GM06990 (cell line): ENCODE measurements around the gene ZNF655.
"Not testable (repeated sequence)": the region's sequence is repeated elsewhere in the genome, so short reads cannot be mapped to it uniquely, and the experiment has no call there.

Experiments used
- DNase-seq: peaks from one replicate; pipeline ENCODE4 v3.0.0-alpha.2; 2011; ENCODE audit not compliant: insufficient read length; ENCODE audit errors: extremely low read depth
- H3K27me3 ChIP-seq: replicated peaks from 2 replicates; pipeline ENCODE4 v1.6.0; 2011; ENCODE audit warnings: low read length; ENCODE audit not compliant: control insufficient read depth, insufficient read depth
- H3K36me3 ChIP-seq: 2 replicates; pipeline ENCODE4 v1.5.1; 2011; ENCODE audit warnings: low read length; ENCODE audit not compliant: control insufficient read depth, insufficient read depth
- H3K4me3 ChIP-seq: replicated peaks from 2 replicates; pipeline ENCODE4 v1.5.1; 2011; ENCODE audit warnings: low read depth, mild to moderate bottlenecking, control low read depth, low read length
- TF ChIP-seq, protein P1 (sequence below): IDR thresholded peaks from 2 replicates; pipeline ENCODE4 v1.5.1; 2011; ENCODE audit warnings: low read length, control low read depth, mild to moderate bottlenecking, inconsistent platforms; ENCODE audit not compliant: insufficient read depth, poor library complexity, severe bottlenecking

The ZNF655 gene

GRCh38 chr7:99576251-99576650 is 17.8 kb downstream of the ZNF655 start:
- DNase-seq: no peak
- TF ChIP-seq, protein P1, sequence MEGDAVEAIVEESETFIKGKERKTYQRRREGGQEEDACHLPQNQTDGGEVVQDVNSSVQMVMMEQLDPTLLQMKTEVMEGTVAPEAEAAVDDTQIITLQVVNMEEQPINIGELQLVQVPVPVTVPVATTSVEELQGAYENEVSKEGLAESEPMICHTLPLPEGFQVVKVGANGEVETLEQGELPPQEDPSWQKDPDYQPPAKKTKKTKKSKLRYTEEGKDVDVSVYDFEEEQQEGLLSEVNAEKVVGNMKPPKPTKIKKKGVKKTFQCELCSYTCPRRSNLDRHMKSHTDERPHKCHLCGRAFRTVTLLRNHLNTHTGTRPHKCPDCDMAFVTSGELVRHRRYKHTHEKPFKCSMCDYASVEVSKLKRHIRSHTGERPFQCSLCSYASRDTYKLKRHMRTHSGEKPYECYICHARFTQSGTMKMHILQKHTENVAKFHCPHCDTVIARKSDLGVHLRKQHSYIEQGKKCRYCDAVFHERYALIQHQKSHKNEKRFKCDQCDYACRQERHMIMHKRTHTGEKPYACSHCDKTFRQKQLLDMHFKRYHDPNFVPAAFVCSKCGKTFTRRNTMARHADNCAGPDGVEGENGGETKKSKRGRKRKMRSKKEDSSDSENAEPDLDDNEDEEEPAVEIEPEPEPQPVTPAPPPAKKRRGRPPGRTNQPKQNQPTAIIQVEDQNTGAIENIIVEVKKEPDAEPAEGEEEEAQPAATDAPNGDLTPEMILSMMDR: no peak
- Histone ChIP-seq H3K36me3 (peaks cover 5% of the 10 kb centered on the region), H3K27me3 (no peaks in the 10 kb centered on the region), H3K4me3 (no peak overlapping the region)

- no peak for DNase-seq
- TF ChIP-seq, protein P1: no peak
- no peaks in the 10 kb centered on the region for H3K36me3 ChIP-seq
- H3K27me3 ChIP-seq: no peaks in the 10 kb centered on the region
- no peak overlapping the region for H3K4me3 ChIP-seq
These were observed 21.0 kb downstream of the ZNF655 start for GRCh38 chr7:99579281-99579955.

GRCh38 chr7:99579956-99580777 is 21.7 kb downstream of the ZNF655 start:
- TF ChIP-seq, protein P1: peak; percentile 21
- peak; percentile 29 for DNase-seq
- Histone ChIP-seq H3K36me3 (no peaks in the 10 kb centered on the region), H3K27me3 (no peaks in the 10 kb centered on the region), H3K4me3 (no peak overlapping the region; the same call in none of the 2 replicates)

DNA sequence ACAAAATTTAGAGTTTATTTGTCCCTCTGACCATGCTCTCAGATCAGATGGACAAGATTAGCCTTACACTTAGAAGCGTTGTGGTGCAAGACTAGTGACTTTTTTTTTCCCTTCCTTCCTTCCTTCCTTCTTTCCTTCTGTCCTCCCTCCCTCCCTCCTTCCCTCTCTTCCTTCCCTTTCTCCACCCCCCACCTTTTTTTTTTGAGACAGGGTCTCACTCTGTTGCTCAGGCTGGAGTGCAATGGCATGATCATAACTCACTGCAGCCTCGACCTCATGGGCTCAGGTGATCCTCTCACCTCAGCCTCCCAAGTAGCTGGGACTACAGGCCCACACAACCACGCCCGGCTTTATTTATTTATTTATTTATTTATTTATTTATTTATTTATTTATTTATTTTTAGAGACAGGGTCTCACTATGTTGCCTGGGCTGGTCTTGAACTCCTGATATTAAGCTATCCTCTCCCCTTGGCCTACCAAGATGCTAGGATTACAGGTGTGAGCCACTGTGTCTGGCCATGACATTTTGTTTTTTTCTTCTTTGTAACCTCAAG is 22.4 kb downstream of the ZNF655 start:
- H3K27me3 ChIP-seq, DNase-seq, H3K4me3 ChIP-seq, H3K36me3 ChIP-seq: not testable (repeated sequence)

DNA sequence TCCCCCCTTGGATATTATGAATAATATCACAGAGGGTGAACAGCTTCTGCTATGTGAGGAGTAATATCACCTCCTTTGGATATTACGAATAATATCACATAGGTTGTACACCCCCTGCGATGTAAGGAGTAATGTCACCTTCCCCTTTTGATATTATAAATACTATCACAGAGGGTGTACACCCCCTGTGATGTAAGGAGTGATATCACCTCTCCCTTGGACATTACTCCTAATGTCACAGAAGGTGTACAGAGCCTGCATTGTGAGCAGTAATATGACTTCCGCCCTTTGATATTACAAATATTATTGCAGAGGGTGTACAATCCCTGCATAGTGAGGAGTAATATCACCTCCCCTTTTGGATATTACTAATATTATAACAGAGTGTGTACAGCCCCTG is 30.4 kb downstream of the ZNF655 start:
- H3K4me3 ChIP-seq: no peak overlapping the region
- TF ChIP-seq, protein P1: no peak
- DNase-seq: no peak
- H3K27me3 ChIP-seq: no peaks in the 10 kb centered on the region
- no peaks in the 10 kb centered on the region for H3K36me3 ChIP-seq
